Small intestine (tissue), 7 donors: ENCODE data around the gene FNBP1. TPM values are rescaled to one million over a fixed set of nuclear protein-coding genes. Genes with fewer than 3 reads are reported as not detected.

ENCODE experiments used
- DNase-seq, 2 donors: peaks; one replicate each; pipeline versions ENCODE4 v3.0.0 to v3.0.0-alpha.2; 2013
- FAIRE-seq: peaks from 2 replicates; lab custom pipeline; 2012; peaks lifted over from hg19 to GRCh38; lab: Jason Lieb, UNC
- H3K27ac ChIP-seq, 3 donors: one replicate each; pipeline ENCODE4 v1.5.1; 2013; ENCODE audit warnings: low read length in 2 of 3, mild to moderate bottlenecking in 2 of 3, control low read depth in 1 of 3, inconsistent platforms in 1 of 3, low read depth in 1 of 3, moderate library complexity in 1 of 3
- H3K27me3 ChIP-seq, 3 donors: one replicate each; pipeline ENCODE4 v1.6.1; 2013; ENCODE audit warnings: low read length in 3 of 3, inconsistent platforms in 1 of 3; ENCODE audit not compliant: control insufficient read depth in 3 of 3, insufficient read depth in 3 of 3
- H3K36me3 ChIP-seq, 3 donors: one replicate each; pipeline ENCODE4 v1.6.1; 2013; ENCODE audit warnings: low read length in 3 of 3, inconsistent platforms in 1 of 3, low read depth in 1 of 3, mild to moderate bottlenecking in 1 of 3, moderate library complexity in 1 of 3; ENCODE audit not compliant: control insufficient read depth in 3 of 3, insufficient read depth in 2 of 3
- H3K4me1 ChIP-seq, 3 donors: one replicate each; pipeline ENCODE4 v1.6.1; 2013; ENCODE audit warnings: low read length in 2 of 3, inconsistent platforms in 1 of 3, low read depth in 1 of 3, mild to moderate bottlenecking in 1 of 3, moderate library complexity in 1 of 3; ENCODE audit not compliant: control insufficient read depth in 3 of 3, insufficient read depth in 2 of 3
- H3K4me3 ChIP-seq, 3 donors: one replicate each; pipeline ENCODE4 v1.5.1; 2013; ENCODE audit warnings: low read length in 3 of 3, control low read depth in 1 of 3, inconsistent platforms in 1 of 3, low read depth in 1 of 3, mild to moderate bottlenecking in 1 of 3, moderate library complexity in 1 of 3
- H3K9me3 ChIP-seq, 2 donors: one replicate each; pipeline ENCODE4 v1.6.1; 2013; ENCODE audit warnings: low read depth in 1 of 2, low read length in 1 of 2; ENCODE audit not compliant: control insufficient read depth in 2 of 2, insufficient read depth in 1 of 2
- WGBS, 3 donors: extraction: QIAGEN DNeasy Blood & Tissue Kit; methylation state at CpG; one replicate each; pipeline ENCODE4 v1.1.7; 2013; 5-methylcytosine and 5-hydroxymethylcytosine counted together
- polyA plus RNA-seq, 4 donors: library from polyadenylated mRNA; stranded (reverse) in 3 of 4; unstranded in 1 of 4; fragments of 200-250 nt in 3 of 4; fragments of 120-200 nt in 1 of 4; gene quantifications; one replicate each; pipeline versions ENCODE4 v1.2.1 to v1.2.3, GENCODE V29; 2013
- donor health status: healthy with polysubstance abuse.
- donor health status: control.
- donor health status: control.
- donor health status: Bipolar disorder and iron deficiency.
- donor health status: healthy.

Gene FNBP1
- polyA plus RNA-seq, 4 donors: 1.3 to 16.5 (median 9.0) TPM

GRCh38 chr9:129933185-129934040, 109.6 kb downstream of the FNBP1 start:
- Histone ChIP-seq H3K27ac (peak overlapping the region in 2 of 3 donors; percentile 44 to 68), H3K27me3 (no peaks in the 10 kb centered on the region), H3K4me1 (peaks cover 0 to 12% (median 8%) of the 10 kb centered on the region in 3 donors), H3K9me3 (no peaks in the 10 kb centered on the region), H3K4me3 (no peak overlapping the region), H3K36me3 (peaks cover 0 to 3% (median 0%) of the 10 kb centered on the region in 3 donors)
- FAIRE-seq: no peak
- WGBS, 3 donors: 54 to 58% (median 55%) methylated on average over 8 of the region's 8 CpGs
- peak in 1 of 2 donors; percentile 35 for DNase-seq

- 35 to 60% (median 52%) methylated on average over 8 of the region's 8 CpGs for WGBS, 3 donors
- no peaks in the 10 kb centered on the region for H3K9me3 ChIP-seq
- FAIRE-seq: no peak
- DNase-seq: no peak
- peaks cover 0 to 3% (median 0%) of the 10 kb centered on the region in 3 donors for H3K36me3 ChIP-seq
- H3K27me3 ChIP-seq: no peaks in the 10 kb centered on the region
- peaks cover 0 to 12% (median 8%) of the 10 kb centered on the region in 3 donors for H3K4me1 ChIP-seq
- no peak overlapping the region for H3K4me3 ChIP-seq
- H3K27ac ChIP-seq: peak overlapping the region; percentile 30 to 61 (median 44)
Measured at GRCh38 chr9:129932303-129933151, 110.5 kb downstream of the FNBP1 start.

- Histone ChIP-seq H3K4me3 (no peak overlapping the region), H3K4me1 (peaks cover 0 to 12% (median 8%) of the 10 kb centered on the region in 3 donors), H3K36me3 (peaks cover 0 to 7% (median 0%) of the 10 kb centered on the region in 3 donors), H3K27ac (peak overlapping the region in 1 of 3 donors; percentile 76), H3K9me3 (no peaks in the 10 kb centered on the region), H3K27me3 (no peaks in the 10 kb centered on the region)
- DNase-seq (no peak), FAIRE-seq (no peak)
- 71 to 81% (median 79%) methylated on average over 2 of the region's 2 CpGs for WGBS, 3 donors
Measured at GRCh38 chr9:129930743-129931142, 112.2 kb downstream of the FNBP1 start.

GRCh38 chr9:129929496-129930125, 113.4 kb downstream of the FNBP1 start:
- Histone ChIP-seq H3K27ac (no peak overlapping the region), H3K36me3 (peaks cover 0 to 7% (median 3%) of the 10 kb centered on the region in 3 donors), H3K4me1 (peaks cover 0 to 12% (median 8%) of the 10 kb centered on the region in 3 donors), H3K27me3 (no peaks in the 10 kb centered on the region), H3K9me3 (no peaks in the 10 kb centered on the region), H3K4me3 (no peak overlapping the region)
- WGBS, 3 donors: 88 to 95% (median 94%) methylated on average over 9 of the region's 9 CpGs
- FAIRE-seq (no peak), DNase-seq (no peak)

- no peak for FAIRE-seq
- H3K9me3 ChIP-seq: no peaks in the 10 kb centered on the region
- whole genome bisulfite sequencing, 3 donors: 67 to 80% (median 74%) methylated on average over 6 of the region's 6 CpGs
Measured at GRCh38 chr9:129923589-129923988, 119.4 kb downstream of the FNBP1 start.

GRCh38 chr9:129921905-129922304, 121.1 kb downstream of the FNBP1 start:
- Histone ChIP-seq H3K9me3 (no peaks in the 10 kb centered on the region), H3K36me3 (peaks cover 2 to 12% (median 6%) of the 10 kb centered on the region in 3 donors), H3K27ac (no peak overlapping the region), H3K4me3 (no peak overlapping the region), H3K27me3 (no peaks in the 10 kb centered on the region), H3K4me1 (no peaks in the 10 kb centered on the region)
- 64 to 89% (median 86%) methylated on average over 4 of the region's 4 CpGs for WGBS, 3 donors
- no peak for FAIRE-seq
- no peak for DNase-seq

More at GRCh38 chr9:129923589-129923988, 119.4 kb downstream of the FNBP1 start:
- Histone ChIP-seq H3K27ac (no peak overlapping the region), H3K36me3 (peaks cover 2 to 10% (median 6%) of the 10 kb centered on the region in 3 donors), H3K4me1 (no peaks in the 10 kb centered on the region), H3K27me3 (no peaks in the 10 kb centered on the region), H3K4me3 (no peak overlapping the region)
- DNase-seq: no peak

GRCh38 chr9:129919841-129920240, 123.1 kb downstream of the FNBP1 start:
- WGBS, 3 donors: 64 to 71% (median 66%) methylated on average over 3 of the region's 3 CpGs
- Histone ChIP-seq H3K9me3 (no peaks in the 10 kb centered on the region), H3K4me3 (no peak overlapping the region), H3K27ac (no peak overlapping the region), H3K27me3 (no peaks in the 10 kb centered on the region), H3K4me1 (no peaks in the 10 kb centered on the region), H3K36me3 (peaks cover 2 to 8% (median 5%) of the 10 kb centered on the region in 3 donors)
- FAIRE-seq (no peak), DNase-seq (no peak)

- peaks cover 0 to 8% (median 2%) of the 10 kb centered on the region in 3 donors for H3K36me3 ChIP-seq
- no peak overlapping the region for H3K4me3 ChIP-seq
- FAIRE-seq (no peak), DNase-seq (no peak)
- no peaks in the 10 kb centered on the region for H3K9me3 ChIP-seq
- no peaks in the 10 kb centered on the region for H3K4me1 ChIP-seq
- H3K27me3 ChIP-seq: no peaks in the 10 kb centered on the region
- no peak overlapping the region for H3K27ac ChIP-seq
- 52 to 57% (median 57%) methylated on average over 3 of the region's 3 CpGs for WGBS, 3 donors
Measured at GRCh38 chr9:129919277-129919676, 123.7 kb downstream of the FNBP1 start.
